ENCODE results near the gene GPS2. TPM values are rescaled to one million over a fixed set of nuclear protein-coding genes. Genes with fewer than 3 reads are reported as not detected.

Gene GPS2
- total and polyA plus RNA-seq, 10 of the 15 experiments (the other 5 are each of a cell fraction or from before 2014, with no cell fraction given): 10.2 to 96.4 (median 42.5) TPM

GRCh38 chr17:7296189-7296861, 18.8 kb downstream of the GPS2 start:
- peaks cover 3% of the 10 kb centered on the region for H3K4me1 ChIP-seq (ENCODE audit: control insufficient read depth, insufficient read depth, low read length)
- BruUV-seq (replicated peaks): no TSS peak
- H3K27me3 ChIP-seq (replicated peaks in 1 of 2; ENCODE audit: control insufficient read depth in 2 of 2, insufficient read depth in 2 of 2, low read length in 1 of 2): peaks cover 3 to 5% of the 10 kb centered on the region in 2 experiments
- POLR2A ChIA-PET: interaction anchor here (0.9 to 1.7 kb wide), 5 partner anchors 14 to 76 kb away, joined by 3 to 4 read pairs (median 3); partner anchors contain the start of genes ACAP1 and SLC2A4
- FAIRE-seq (no peak), DNase-seq (ENCODE audit: low read depth, low spot score) (no peak), ATAC-seq (peak; percentile 89)
- CTCF ChIA-PET: interaction anchor here (0.6 to 5.7 kb wide), 31 partner anchors 9 to 318 kb away, joined by 3 to 102 read pairs (median 4); partner anchors contain the start of genes ACADVL, ACAP1, DLG4 and DVL2
- SMC1A ChIA-PET (ENCODE audit: uncharacterized antibody, unreplicated experiment): interaction anchor here (0.7 to 2.4 kb wide), 12 partner anchors 9 to 251 kb away, joined by 3 to 19 read pairs (median 6); partner anchors contain the start of gene SLC2A4
- in situ Hi-C loops (cut with MboI): loop anchor here (5.0 kb wide), 1 partner anchor 254 kb away; the partner anchor contains the start of gene SLC16A11
- peak overlapping the region; percentile 71 for H3K4me2 ChIP-seq (ENCODE audit: control insufficient read depth, insufficient read depth)
- intact Hi-C loops (cut with micrococcal nuclease; ENCODE audit: unreplicated experiment): loop anchor here (1.0 to 5.0 kb wide), 3 partner anchors 16 to 252 kb away; partner anchors contain the start of gene SLC16A11
- no peaks in the 10 kb centered on the region for H3K9me3 ChIP-seq (replicated peaks; ENCODE audit: control insufficient read depth, insufficient read depth, low read length)
- peak overlapping the region; percentile 64 for H2AFZ ChIP-seq (ENCODE audit: control insufficient read depth, low read depth, low read length)
- WGBS (ENCODE audit: insufficient coverage, insufficient replicate concordance, low lambda C conversion rate, missing lambda C conversion rate): 6% methylated on average over 51 of the region's 51 CpGs
- no peaks in the 10 kb centered on the region for H3K79me2 ChIP-seq (ENCODE audit: control insufficient read depth, insufficient read depth, low read length)
- H3K4me3 ChIP-seq: peak overlapping the region; percentile 11; the same call in 1 of the 2 replicates
- no peak overlapping the region for H3K9ac ChIP-seq (ENCODE audit: control insufficient read depth, insufficient read depth, low read length)
- no peaks in the 10 kb centered on the region for H3K36me3 ChIP-seq (ENCODE audit: control insufficient read depth in 2 of 2, insufficient read depth in 2 of 2, low read length in 1 of 2)
- RAD21 ChIA-PET (ENCODE audit: unreplicated experiment): interaction anchor here (0.7 to 2.1 kb wide), 14 partner anchors 9 to 252 kb away, joined by 3 to 44 read pairs (median 6); partner anchors contain the start of genes ACADVL, ACAP1, DLG4 and GABARAP
- no peaks in the 10 kb centered on the region for H4K20me1 ChIP-seq (ENCODE audit: control insufficient read depth, insufficient read depth)
- H3K27ac ChIP-seq (ENCODE audit: control insufficient read depth, insufficient read depth): no peak overlapping the region
- no peak for TF ChIP-seq NFIC (IDR thresholded peaks at IDR 0.05; ENCODE audit: low read depth, low read length)
- TF ChIP-seq MYB (IDR thresholded peaks at IDR 0.05; ENCODE audit: borderline replicate concordance, low read depth, low read length): no peak
- no peak for TF ChIP-seq ATF7 (IDR thresholded peaks at IDR 0.05; ENCODE audit: low read depth)
- peak; percentile 21 for TF ChIP-seq SP1 (IDR thresholded peaks at IDR 0.05; ENCODE audit: low read depth, low read length)
- TF ChIP-seq TARDBP (IDR thresholded peaks at IDR 0.05; ENCODE audit: borderline replicate concordance): no peak
- no peak for TF ChIP-seq ZBTB40 (IDR thresholded peaks at IDR 0.05; ENCODE audit: borderline replicate concordance)
- no peak for TF ChIP-seq CHD4 (IDR thresholded peaks at IDR 0.05)
- no peak for TF ChIP-seq SRF (IDR thresholded peaks at IDR 0.05; ENCODE audit: low read depth in 2 of 2, low read length in 2 of 2)
- TF ChIP-seq KLF5 (IDR thresholded peaks at IDR 0.05; ENCODE audit: partially characterized antibody): no peak
- no peak for TF ChIP-seq BRCA1 (IDR thresholded peaks at IDR 0.05; ENCODE audit: low read depth, low read length)
- no peak for TF ChIP-seq SMAD1 (IDR thresholded peaks at IDR 0.05; ENCODE audit: low read depth, partially characterized antibody)
- TF ChIP-seq BHLHE40 (IDR thresholded peaks at IDR 0.05; ENCODE audit: borderline replicate concordance in 1 of 2, low read depth in 2 of 2, low read length in 1 of 2): peak; percentile 75 to 93
- TF ChIP-seq SUZ12 (IDR thresholded peaks at IDR 0.05; ENCODE audit: unreplicated experiment): no peak
- TF ChIP-seq RUNX3 (IDR thresholded peaks at IDR 0.05; ENCODE audit: low read length): peak; percentile 68
- no peak for TF ChIP-seq NR2C2 (IDR thresholded peaks at IDR 0.05; ENCODE audit: borderline replicate concordance, control insufficient read depth, insufficient read length, low read depth)
- peak; percentile 40; the same call in 1 of the 2 replicates for TF ChIP-seq EED (IDR thresholded peaks at IDR 0.05; ENCODE audit: low read depth)
- TF ChIP-seq E2F8 (IDR thresholded peaks at IDR 0.05; ENCODE audit: low read depth, partially characterized antibody): no peak

Measured in GM12878 (cell line).